WERI-Rb-1 (cell line): ENCODE measurements around the gene ADA.

Source experiments
- DNase-seq: peaks from one replicate; pipeline ENCODE4 v3.0.0-alpha.2; 2020
- H3K27ac ChIP-seq: fragments of 250-450 bp; sonication (Bioruptor Pico); 2 replicates; pipeline ENCODE4 v1.5.1; 2020; ENCODE audit warnings: mild to moderate bottlenecking, moderate library complexity
- H3K27me3 ChIP-seq: fragments of 250-450 bp; sonication (Bioruptor Pico); 2 replicates; pipeline ENCODE4 v1.5.1; 2021; ENCODE audit warnings: mild to moderate bottlenecking, low read depth, moderate library complexity; ENCODE audit not compliant: insufficient read depth, severe bottlenecking
- H3K36me3 ChIP-seq: fragments of 250-450 bp; sonication (Bioruptor Pico); 2 replicates; pipeline ENCODE4 v1.5.1; 2020; ENCODE audit warnings: mild to moderate bottlenecking, moderate library complexity
- H3K4me3 ChIP-seq: 2 replicates; pipeline ENCODE4 v1.5.1; 2011; ENCODE audit warnings: low read depth, mild to moderate bottlenecking, control low read depth, low read length
- H3K9me3 ChIP-seq: fragments of 250-450 bp; sonication (Bioruptor Pico); 2 replicates; pipeline ENCODE4 v1.5.1; 2021; ENCODE audit warnings: mild to moderate bottlenecking, moderate library complexity; ENCODE audit not compliant: severe bottlenecking
- CTCF ChIP-seq: IDR thresholded peaks from 2 replicates; pipeline ENCODE4 v1.5.1; 2011; ENCODE audit warnings: low read depth, mild to moderate bottlenecking, control low read depth, inconsistent platforms, low read length

The ADA gene

GRCh38 chr20:44598423-44599305, 52.8 kb downstream of the ADA start:
- Histone ChIP-seq H3K9me3 (no peaks in the 10 kb centered on the region), H3K27ac (no peak overlapping the region), H3K4me3 (no peak overlapping the region), H3K27me3 (no peaks in the 10 kb centered on the region), H3K36me3 (no peaks in the 10 kb centered on the region)
- no peak for DNase-seq
- TF ChIP-seq CTCF: no peak

- Histone ChIP-seq H3K27ac (no peak overlapping the region), H3K27me3 (no peaks in the 10 kb centered on the region), H3K36me3 (no peaks in the 10 kb centered on the region), H3K4me3 (no peak overlapping the region), H3K9me3 (no peaks in the 10 kb centered on the region)
- TF ChIP-seq CTCF: no peak
- no peak for DNase-seq
These were observed 53.6 kb downstream of the ADA start for GRCh38 chr20:44597930-44598329.

- Histone ChIP-seq H3K36me3 (no peaks in the 10 kb centered on the region), H3K27ac (no peak overlapping the region), H3K9me3 (no peaks in the 10 kb centered on the region), H3K27me3 (no peaks in the 10 kb centered on the region), H3K4me3 (no peak overlapping the region)
- no peak for DNase-seq
- no peak for TF ChIP-seq CTCF
These were observed 54.0 kb downstream of the ADA start for GRCh38 chr20:44597516-44597915.

- no peak overlapping the region for H3K27ac ChIP-seq
- no peaks in the 10 kb centered on the region for H3K36me3 ChIP-seq
- no peaks in the 10 kb centered on the region for H3K9me3 ChIP-seq
- no peak for DNase-seq
- no peak for TF ChIP-seq CTCF
- no peaks in the 10 kb centered on the region for H3K27me3 ChIP-seq
- H3K4me3 ChIP-seq: no peak overlapping the region
These were observed 54.6 kb downstream of the ADA start for GRCh38 chr20:44596876-44597275.

GRCh38 chr20:44596010-44596409, 55.5 kb downstream of the ADA start:
- Histone ChIP-seq H3K4me3 (no peak overlapping the region), H3K27ac (no peak overlapping the region), H3K9me3 (no peaks in the 10 kb centered on the region), H3K36me3 (no peaks in the 10 kb centered on the region), H3K27me3 (no peaks in the 10 kb centered on the region)
- no peak for DNase-seq
- TF ChIP-seq CTCF: no peak

GRCh38 chr20:44594730-44595129, 56.8 kb downstream of the ADA start:
- no peak for DNase-seq
- no peak for TF ChIP-seq CTCF
- H3K27ac ChIP-seq: no peak overlapping the region
- H3K36me3 ChIP-seq: no peaks in the 10 kb centered on the region
- H3K9me3 ChIP-seq: no peaks in the 10 kb centered on the region
- H3K27me3 ChIP-seq: no peaks in the 10 kb centered on the region
- no peak overlapping the region for H3K4me3 ChIP-seq
